Lower leg skin (tissue), 3 donors: Measurements from ENCODE around the gene VSIG10L.

Source experiments
- POLR2A ChIP-seq, 2 donors: fragments of 450-650 bp; IDR thresholded peaks; one replicate each; pipeline ENCODE4 v1.6.1; 2016 to 2017; ENCODE audit warnings: antibody characterized with exemption in 2 of 2, mild to moderate bottlenecking in 1 of 2, moderate library complexity in 1 of 2
- TF ChIP-seq, protein P1 (sequence below), 3 donors: fragments of 450-650 bp; IDR thresholded peaks; one replicate each; pipeline ENCODE4 v1.5.1; 2016; ENCODE audit warnings: antibody characterized with exemption in 3 of 3, mild to moderate bottlenecking in 3 of 3, moderate library complexity in 2 of 3

DNA sequence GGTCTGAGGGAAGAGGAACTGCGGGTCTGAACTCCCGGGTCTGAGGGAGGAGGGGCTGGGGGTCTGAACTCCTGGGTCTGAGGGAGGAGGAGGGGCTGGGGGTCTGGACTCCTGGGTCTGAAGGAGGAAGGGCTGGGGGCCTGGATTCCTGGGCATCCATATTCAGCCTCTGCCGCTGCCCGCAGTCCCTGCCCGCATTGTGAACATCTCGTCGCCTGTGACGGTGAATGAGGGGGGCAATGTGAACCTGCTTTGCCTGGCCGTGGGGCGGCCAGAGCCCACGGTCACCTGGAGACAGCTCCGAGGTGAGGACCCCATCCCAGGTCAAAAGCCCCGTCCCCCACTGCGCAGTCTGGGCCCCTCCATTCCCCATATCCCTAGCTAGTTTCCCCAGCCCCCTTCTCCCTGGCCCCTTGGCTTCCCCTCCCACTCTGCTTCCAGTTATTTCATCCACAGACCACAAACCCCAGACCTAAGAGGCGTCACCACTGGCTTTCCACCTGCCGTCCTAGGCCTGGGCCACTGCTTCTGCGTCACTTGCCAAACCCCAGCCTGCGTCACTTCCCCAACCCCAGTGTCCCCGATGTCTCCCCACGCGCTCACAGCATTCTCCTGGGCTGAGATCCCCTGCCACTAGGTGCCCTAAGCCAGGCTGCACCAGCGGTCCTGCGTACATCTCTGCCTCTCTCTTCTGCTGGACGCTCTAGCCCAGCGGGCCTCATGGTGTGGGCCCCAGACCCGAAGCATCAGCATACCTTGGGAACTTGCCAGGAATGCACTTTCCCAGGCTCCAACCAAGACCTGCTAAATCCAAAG, 16.6 kb downstream of the VSIG10L start:
- TF ChIP-seq, protein P1, sequence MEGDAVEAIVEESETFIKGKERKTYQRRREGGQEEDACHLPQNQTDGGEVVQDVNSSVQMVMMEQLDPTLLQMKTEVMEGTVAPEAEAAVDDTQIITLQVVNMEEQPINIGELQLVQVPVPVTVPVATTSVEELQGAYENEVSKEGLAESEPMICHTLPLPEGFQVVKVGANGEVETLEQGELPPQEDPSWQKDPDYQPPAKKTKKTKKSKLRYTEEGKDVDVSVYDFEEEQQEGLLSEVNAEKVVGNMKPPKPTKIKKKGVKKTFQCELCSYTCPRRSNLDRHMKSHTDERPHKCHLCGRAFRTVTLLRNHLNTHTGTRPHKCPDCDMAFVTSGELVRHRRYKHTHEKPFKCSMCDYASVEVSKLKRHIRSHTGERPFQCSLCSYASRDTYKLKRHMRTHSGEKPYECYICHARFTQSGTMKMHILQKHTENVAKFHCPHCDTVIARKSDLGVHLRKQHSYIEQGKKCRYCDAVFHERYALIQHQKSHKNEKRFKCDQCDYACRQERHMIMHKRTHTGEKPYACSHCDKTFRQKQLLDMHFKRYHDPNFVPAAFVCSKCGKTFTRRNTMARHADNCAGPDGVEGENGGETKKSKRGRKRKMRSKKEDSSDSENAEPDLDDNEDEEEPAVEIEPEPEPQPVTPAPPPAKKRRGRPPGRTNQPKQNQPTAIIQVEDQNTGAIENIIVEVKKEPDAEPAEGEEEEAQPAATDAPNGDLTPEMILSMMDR (IDR thresholded peaks at IDR 0.05) = no peak
- no peak for TF ChIP-seq POLR2A (IDR thresholded peaks at IDR 0.05)
